H9 (cell line): ENCODE results near the gene ABCA4. TPM values are rescaled to one million over a fixed set of nuclear protein-coding genes. Genes with fewer than 3 reads are reported as not detected.

Source experiments
- DNase-seq: peaks from one replicate; pipeline ENCODE4 v3.0.0-alpha.2; 2017
- H2AFZ ChIP-seq: one replicate; pipeline ENCODE4 v1.6.1; 2013; ENCODE audit warnings: mild to moderate bottlenecking, low read length, control low read depth, moderate library complexity
- H2AK5ac ChIP-seq: 2 replicates; pipeline ENCODE4 v1.6.1; 2013; ENCODE audit warnings: low read length, control low read depth, mixed read lengths; ENCODE audit not compliant: insufficient read length
- H2BK120ac ChIP-seq: one replicate; pipeline ENCODE4 v1.6.1; 2013; ENCODE audit warnings: low read depth, mild to moderate bottlenecking, low read length, control low read depth, inconsistent platforms; ENCODE audit not compliant: poor library complexity, severe bottlenecking
- H2BK12ac ChIP-seq: 2 replicates; pipeline ENCODE4 v1.6.1; 2013; ENCODE audit warnings: low read length, control low read depth, mixed read lengths, low read depth; ENCODE audit not compliant: insufficient read length
- H2BK15ac ChIP-seq: 2 replicates; pipeline ENCODE4 v1.6.1; 2013; ENCODE audit warnings: low read depth, low read length, control low read depth
- H2BK20ac ChIP-seq: one replicate; pipeline ENCODE4 v1.6.1; 2013; ENCODE audit warnings: low read depth, mild to moderate bottlenecking, low read length, control low read depth, inconsistent platforms; ENCODE audit not compliant: poor library complexity, severe bottlenecking
- H2BK5ac ChIP-seq: 2 replicates; pipeline ENCODE4 v1.6.1; 2013; ENCODE audit warnings: low read length, control low read depth, mixed read lengths; ENCODE audit not compliant: insufficient read length
- H3K14ac ChIP-seq: 2 replicates; pipeline ENCODE4 v1.6.1; 2013; ENCODE audit warnings: low read length, control low read depth; ENCODE audit not compliant: insufficient read depth
- H3K18ac ChIP-seq: 2 replicates; pipeline ENCODE4 v1.6.1; 2013; ENCODE audit warnings: low read depth, mild to moderate bottlenecking, mixed read lengths, low read length, control low read depth; ENCODE audit not compliant: insufficient read length
- H3K23ac ChIP-seq: 2 replicates; pipeline ENCODE4 v1.6.1; 2013; ENCODE audit warnings: low read length, control low read depth, mixed read lengths, low read depth; ENCODE audit not compliant: insufficient read length
- H3K23me2 ChIP-seq: 2 replicates; pipeline ENCODE4 v1.6.1; 2013; ENCODE audit warnings: low read depth, mild to moderate bottlenecking, mixed read lengths, low read length, control low read depth; ENCODE audit not compliant: insufficient read length, poor library complexity, severe bottlenecking
- H3K27ac ChIP-seq: 2 replicates; pipeline ENCODE4 v1.5.1; 2013; ENCODE audit warnings: low read length, control low read depth, mixed read lengths, low read depth; ENCODE audit not compliant: insufficient read length
- H3K27me3 ChIP-seq: 2 replicates; pipeline ENCODE4 v1.6.1; 2013; ENCODE audit warnings: low read length, control low read depth, inconsistent platforms; ENCODE audit not compliant: insufficient read depth
- H3K4ac ChIP-seq: 2 replicates; pipeline ENCODE4 v1.6.1; 2013; ENCODE audit warnings: low read depth, mild to moderate bottlenecking, control low read depth, inconsistent platforms, low read length, moderate library complexity
- H3K4me1 ChIP-seq: 2 replicates; pipeline ENCODE4 v1.6.1; 2013; ENCODE audit warnings: low read length, control low read depth, inconsistent platforms; ENCODE audit not compliant: insufficient read depth
- H3K4me2 ChIP-seq: 2 replicates; pipeline ENCODE4 v1.6.1; 2013; ENCODE audit warnings: low read length, control low read depth, mixed read lengths; ENCODE audit not compliant: insufficient read length, insufficient read depth
- H3K56ac ChIP-seq: 2 replicates; pipeline ENCODE4 v1.6.1; 2013; ENCODE audit warnings: low read depth, mild to moderate bottlenecking, mixed read lengths, low read length, control low read depth; ENCODE audit not compliant: insufficient read length
- H3K79me1 ChIP-seq: 2 replicates; pipeline ENCODE4 v1.6.1; 2013; ENCODE audit warnings: low read depth, mild to moderate bottlenecking, moderate library complexity, low read length, control low read depth, inconsistent platforms; ENCODE audit not compliant: insufficient read depth, poor library complexity, severe bottlenecking
- H3K79me2 ChIP-seq: 2 replicates; pipeline ENCODE4 v1.6.1; 2013; ENCODE audit warnings: low read length, control low read depth, inconsistent platforms; ENCODE audit not compliant: insufficient read depth
- H3K9ac ChIP-seq: 2 replicates; pipeline ENCODE4 v1.6.1; 2013; ENCODE audit warnings: low read length, control low read depth, mixed read lengths; ENCODE audit not compliant: insufficient read length; ENCODE audit errors: extremely low read depth
- H3K9me3 ChIP-seq: one replicate; pipeline ENCODE4 v1.6.1; 2013; ENCODE audit warnings: low read depth, low read length, inconsistent platforms; ENCODE audit not compliant: control insufficient read depth
- H3T11ph ChIP-seq: one replicate; pipeline ENCODE4 v1.6.1; 2013; ENCODE audit warnings: mild to moderate bottlenecking, low read length, control low read depth, inconsistent platforms
- H4K20me1 ChIP-seq: one replicate; pipeline ENCODE4 v1.6.1; 2013; ENCODE audit not compliant: control insufficient read depth, insufficient read length, insufficient read depth
- H4K5ac ChIP-seq: 2 replicates; pipeline ENCODE4 v1.6.1; 2013; ENCODE audit warnings: low read depth, mild to moderate bottlenecking, mixed read lengths, low read length, control low read depth; ENCODE audit not compliant: insufficient read length
- H4K8ac ChIP-seq: replicated peaks from 2 replicates; pipeline ENCODE4 v1.6.1; 2013; ENCODE audit warnings: low read length, control low read depth, mixed read lengths, low read depth; ENCODE audit not compliant: insufficient read length
- H4K91ac ChIP-seq: 2 replicates; pipeline ENCODE4 v1.6.1; 2013; ENCODE audit warnings: low read depth, mild to moderate bottlenecking, moderate library complexity, mixed read lengths, low read length, control low read depth; ENCODE audit not compliant: insufficient read length
- H3K27ac Mint-ChIP-seq, 3 experiments: 2 replicates in 2 of 3; 3 replicates in 1 of 3; pipeline ENCODE4 v1.8.0; 2020 to 2021; ENCODE audit warnings: mixed read lengths in 3 of 3, mild to moderate bottlenecking in 1 of 3, moderate library complexity in 1 of 3
- H3K27me3 Mint-ChIP-seq: 2 replicates; pipeline ENCODE4 v1.8.0; 2021; ENCODE audit warnings: low read depth, mild to moderate bottlenecking, moderate library complexity, mixed read lengths
- H3K36me3 Mint-ChIP-seq, 3 experiments: 2 replicates in 2 of 3; 3 replicates in 1 of 3; pipeline ENCODE4 v1.8.0; 2020 to 2021; ENCODE audit warnings: low read depth in 3 of 3, mixed read lengths in 3 of 3; ENCODE audit not compliant: insufficient read depth in 1 of 3
- H3K4me1 Mint-ChIP-seq, 2 experiments: 2 replicates each; pipeline ENCODE4 v1.8.0; 2020; ENCODE audit warnings: mixed read lengths in 2 of 2
- H3K4me3 Mint-ChIP-seq, 2 experiments: 2 replicates in 1 of 2; 3 replicates in 1 of 2; pipeline ENCODE4 v1.8.0; 2020 to 2021; ENCODE audit warnings: mild to moderate bottlenecking in 2 of 2, mixed read lengths in 2 of 2, moderate library complexity in 1 of 2
- H3K9me3 Mint-ChIP-seq, 2 experiments: 2 replicates in 1 of 2; 3 replicates in 1 of 2; pipeline ENCODE4 v1.8.0; 2020; ENCODE audit warnings: mild to moderate bottlenecking in 2 of 2, mixed read lengths in 2 of 2, moderate library complexity in 1 of 2
- CTCF ChIP-seq: fragments of 200-600 bp; sonication (generic); conservative IDR thresholded peaks from 3 replicates; pipeline ENCODE4 v1.8.0; 2021; ENCODE audit warnings: antibody characterized with exemption, mild to moderate bottlenecking
- WGBS: extraction: QIAGEN DNeasy Blood & Tissue Kit; methylation state at CpG from one replicate; pipeline ENCODE4 v1.1.7; 2013; ENCODE audit warnings: missing lambda C conversion rate, low lambda C conversion rate, mixed read lengths; ENCODE audit not compliant: insufficient read length; ENCODE audit errors: extremely low coverage; 5-methylcytosine and 5-hydroxymethylcytosine counted together
- total RNA-seq: library from RNA; stranded (reverse); gene quantifications from 2 replicates; pipeline ENCODE4 v1.2.1, GENCODE V29; 2021

The ABCA4 gene
- total RNA-seq, 1 experiment from 2014 or later = not detected

GRCh38 chr1:94047949-94048348 lies 73.0 kb downstream of the ABCA4 start:
- no peaks in the 10 kb centered on the region for H4K20me1 ChIP-seq
- DNase-seq = no peak
- H4K91ac ChIP-seq = no peak overlapping the region
- H3K4me2 ChIP-seq = no peak overlapping the region
- no peak overlapping the region for H3T11ph ChIP-seq
- H4K8ac ChIP-seq = no peak overlapping the region
- H2BK15ac ChIP-seq = no peak overlapping the region
- H3K79me1 ChIP-seq = no peaks in the 10 kb centered on the region
- H3K79me2 ChIP-seq = no peaks in the 10 kb centered on the region
- Mint-ChIP-seq H3K4me3 (no peak overlapping the region), H3K27ac (no peak overlapping the region), H3K9me3 (no peaks in the 10 kb centered on the region; a peak in 1 of 5 replicates), H3K36me3 (no peaks in the 10 kb centered on the region; a peak in 1 of 7 replicates), H3K4me1 (peaks cover 45 to 51% of the 10 kb centered on the region in 2 experiments), H3K27me3 (peaks cover 15% of the 10 kb centered on the region)
- no peak overlapping the region for H3K18ac ChIP-seq
- no peak overlapping the region for H3K27ac ChIP-seq
- no peak overlapping the region for H2BK120ac ChIP-seq
- H3K9me3 ChIP-seq = no peaks in the 10 kb centered on the region
- no peak overlapping the region for H4K5ac ChIP-seq
- H3K56ac ChIP-seq = no peak overlapping the region
- no peak for TF ChIP-seq CTCF
- H3K9ac ChIP-seq = no peak overlapping the region
- H2BK5ac ChIP-seq = no peak overlapping the region
- no CpG with 5 or more reads among the region's 2 CpGs for WGBS
- H3K23me2 ChIP-seq = no peaks in the 10 kb centered on the region
- no peak overlapping the region for H2BK12ac ChIP-seq
- no peak overlapping the region for H2AK5ac ChIP-seq
- no peak overlapping the region for H2AFZ ChIP-seq
- no peak overlapping the region for H3K4ac ChIP-seq
- H2BK20ac ChIP-seq = no peak overlapping the region
- H3K27me3 ChIP-seq = no peaks in the 10 kb centered on the region
- no peak overlapping the region for H3K23ac ChIP-seq
- H3K14ac ChIP-seq = no peak overlapping the region
- no peaks in the 10 kb centered on the region for H3K4me1 ChIP-seq
